SK-N-SH (cell line): Measurements from ENCODE around the gene HYAL3. TPM values are rescaled to one million over a fixed set of nuclear protein-coding genes. Genes with fewer than 3 reads are reported as not detected.

Experiments used
- CTCF ChIA-PET: fragments of 300-600, 350-600 bp; formaldehyde crosslinking; extraction: SDS; loops from one replicate; lab custom pipeline; 2021; lab: Yijun Ruan, JAX
- POLR2A ChIA-PET: fragments of 350-600 bp; sonication (Branson Sonifier 250); formaldehyde crosslinking; extraction: SDS; loops from one replicate; lab custom pipeline; 2020; ENCODE audit warnings: antibody characterized with exemption, inconsistent platforms; lab: Yijun Ruan, JAX
- DNase-seq: peaks from one replicate; pipeline ENCODE4 v3.0.0; 2012
- H2AFZ ChIP-seq: fragments of 200-600 bp; sonication (generic); 2 replicates; pipeline ENCODE4 v1.8.1; 2016; ENCODE audit warnings: antibody characterized with exemption, mild to moderate bottlenecking, low read depth
- H3F3A ChIP-seq: fragments of 200-600 bp; sonication (generic); replicated peaks from 2 replicates; pipeline ENCODE3; 2016; ENCODE audit warnings: antibody characterized with exemption, mild to moderate bottlenecking; ENCODE audit not compliant: insufficient read depth
- H3K27ac ChIP-seq, 2 experiments: fragments of 200-500 bp in 1 of 2; fragments of 200-600 bp in 1 of 2; sonication (Bioruptor generic) in 1 of 2; sonication (generic), shearing (Covaris generic) in 1 of 2; 2 replicates each; pipeline versions ENCODE4 v1.5.1 to v1.6.1; 2014 to 2016; ENCODE audit warnings: low read depth in 2 of 2, inconsistent platforms in 1 of 2, low read length in 1 of 2, mild to moderate bottlenecking in 1 of 2, mixed read lengths in 1 of 2
- H3K27me3 ChIP-seq: fragments of 200-600 bp; sonication (generic), shearing (Covaris generic); 2 replicates; pipeline ENCODE4 v1.6.1; 2016; ENCODE audit warnings: mixed run types; ENCODE audit not compliant: insufficient read depth
- H3K36me3 ChIP-seq, 2 experiments: fragments of 200-500 bp in 1 of 2; fragments of 200-600 bp in 1 of 2; sonication (Bioruptor generic) in 1 of 2; sonication (generic) in 1 of 2; replicated peaks in 1 of 2; 2 replicates each; pipeline versions ENCODE3 to v1.5.1; 2014 to 2016; ENCODE audit warnings: low read length in 1 of 2, mild to moderate bottlenecking in 1 of 2; ENCODE audit not compliant: insufficient read depth in 2 of 2, control insufficient read depth in 1 of 2
- H3K4me1 ChIP-seq, 2 experiments: fragments of 200-500 bp in 1 of 2; fragments of 200-600 bp in 1 of 2; sonication (Bioruptor generic) in 1 of 2; sonication (generic), shearing (Covaris generic) in 1 of 2; 2 replicates each; pipeline versions ENCODE4 v1.5.1 to v1.6.1; 2014 to 2016; ENCODE audit warnings: low read depth in 1 of 2, low read length in 1 of 2, mixed run types in 1 of 2; ENCODE audit not compliant: insufficient read depth in 2 of 2, control insufficient read depth in 1 of 2
- H3K4me2 ChIP-seq: fragments of 200-600 bp; sonication (generic), shearing (Covaris generic); 2 replicates; pipeline ENCODE4 v1.6.1; 2017; ENCODE audit warnings: mixed run types
- H3K4me3 ChIP-seq, 2 experiments: fragments of 200-500 bp in 1 of 2; fragments of 200-600 bp in 1 of 2; sonication (Bioruptor generic) in 1 of 2; sonication (generic), shearing (Covaris generic) in 1 of 2; 2 replicates each; pipeline versions ENCODE4 v1.5.1 to v1.8.1; 2014 to 2016; ENCODE audit warnings: low read depth in 2 of 2, inconsistent platforms in 1 of 2, low read length in 1 of 2, mild to moderate bottlenecking in 1 of 2, mixed read lengths in 1 of 2, moderate library complexity in 1 of 2
- H3K79me2 ChIP-seq: fragments of 200-600 bp; sonication (generic); 2 replicates; pipeline ENCODE4 v1.8.1; 2017; ENCODE audit warnings: mild to moderate bottlenecking; ENCODE audit not compliant: insufficient read depth
- H3K9ac ChIP-seq: fragments of 200-600 bp; sonication (generic); 2 replicates; pipeline ENCODE4 v1.6.1; 2017; ENCODE audit warnings: mixed run types
- H3K9me2 ChIP-seq: fragments of 200-600 bp; sonication (generic); 2 replicates; pipeline ENCODE4 v1.6.1; 2017; ENCODE audit warnings: mixed run types
- H3K9me3 ChIP-seq: fragments of 200-600 bp; sonication (generic); 2 replicates; pipeline ENCODE4 v1.6.1; 2017; ENCODE audit warnings: mixed run types, mild to moderate bottlenecking, moderate library complexity
- H4K20me1 ChIP-seq: fragments of 200-600 bp; sonication (generic); 2 replicates; pipeline ENCODE4 v1.6.1; 2017; ENCODE audit warnings: mild to moderate bottlenecking, mixed run types; ENCODE audit not compliant: insufficient read depth
- FOXM1 ChIP-seq: IDR thresholded peaks from 2 replicates; pipeline ENCODE4 v1.4.0; 2012; ENCODE audit warnings: low read depth, mild to moderate bottlenecking
- IRF3 ChIP-seq: fragments of 150-350 bp; IDR thresholded peaks from 2 replicates; pipeline ENCODE4 v1.6.1; 2016; ENCODE audit warnings: mild to moderate bottlenecking, low read depth, low read length
- JUND ChIP-seq: IDR thresholded peaks from 2 replicates; pipeline ENCODE4 v1.4.0; 2012
- MAX ChIP-seq: IDR thresholded peaks from 2 replicates; pipeline ENCODE4 v1.4.0; 2012; ENCODE audit warnings: low read depth
- PBX3 ChIP-seq: IDR thresholded peaks from 2 replicates; pipeline ENCODE4; 2012
- RCOR1 ChIP-seq: fragments of 150-350 bp; IDR thresholded peaks from 2 replicates; pipeline ENCODE4 v1.6.1; 2017; ENCODE audit warnings: antibody characterized with exemption, low read length
- RXRA ChIP-seq: IDR thresholded peaks from 2 replicates; pipeline ENCODE4 v1.4.0; 2012; ENCODE audit warnings: low read depth, mild to moderate bottlenecking, borderline replicate concordance
- SIN3A ChIP-seq: IDR thresholded peaks from 2 replicates; pipeline ENCODE4 v1.6.1; 2012; ENCODE audit warnings: low read depth, mild to moderate bottlenecking, low read length, moderate library complexity, borderline replicate concordance
- TAF1 ChIP-seq: IDR thresholded peaks from 2 replicates; pipeline ENCODE4 v1.6.1; 2012; ENCODE audit warnings: low read depth, mild to moderate bottlenecking, low read length, moderate library complexity, borderline replicate concordance
- TEAD4 ChIP-seq: IDR thresholded peaks from 2 replicates; pipeline ENCODE4 v1.4.0; 2012; ENCODE audit warnings: mild to moderate bottlenecking, borderline replicate concordance; ENCODE audit not compliant: insufficient read depth
- USF2 ChIP-seq: fragments of 150-350 bp; IDR thresholded peaks from 2 replicates; pipeline ENCODE4 v1.6.1; 2017; ENCODE audit warnings: antibody characterized with exemption, low read length, low read depth, borderline replicate concordance
- YY1 ChIP-seq: IDR thresholded peaks from 2 replicates; pipeline ENCODE4 v1.4.0; 2012; ENCODE audit warnings: low read depth, mild to moderate bottlenecking
- ZBTB33 ChIP-seq: IDR thresholded peaks from 2 replicates; pipeline ENCODE4 v1.4.0; 2012; ENCODE audit warnings: low read depth, borderline replicate concordance
- WGBS: methylation state at CpG from one replicate; pipeline ENCODE4 v1.1.6; 2017; ENCODE audit warnings: low lambda C conversion rate; 5-methylcytosine and 5-hydroxymethylcytosine counted together
- polyA plus RNA-seq, 3 experiments: library from polyadenylated mRNA; depleted of rRNA; stranded (reverse); fragments of >200 nt; gene quantifications; 2 replicates each; pipeline ENCODE4 v1.2.3, GENCODE V29; 2012

HYAL3 gene
- polyA plus RNA-seq, 1 of the 3 experiments (the other 2 are of a cell fraction) = 7.8 TPM

GRCh38 chr3:50260942-50261441, 38.2 kb downstream of the HYAL3 start:
- peak overlapping the region; percentile 59 to 60 for H3K4me3 ChIP-seq
- TF ChIP-seq TAF1 = no peak
- no peak for TF ChIP-seq TEAD4
- no peak for TF ChIP-seq USF2
- no peak for TF ChIP-seq JUND
- TF ChIP-seq ZBTB33 = no peak
- TF ChIP-seq SIN3A = no peak
- TF ChIP-seq MAX = no peak
- no peak for TF ChIP-seq RXRA
- no peak for TF ChIP-seq IRF3
- TF ChIP-seq YY1 = no peak
- TF ChIP-seq PBX3 = no peak
- TF ChIP-seq FOXM1 = no peak
- TF ChIP-seq RCOR1 = no peak
- TF ChIP-seq, all 33 proteins: peak for 0
- ChIA-PET POLR2A (interaction anchor here (1.2 to 1.5 kb wide), 2 partner anchors 11 to 31 kb away, joined by 4 read pairs; no protein-coding TSS in a partner anchor), CTCF (interaction anchor here (1.4 to 61.6 kb wide), 6 partner anchors 11 to 75 kb away, joined by 3 to 1375 read pairs (median 125); partner anchors contain the start of genes GNAI2, GNAT1, HYAL3 and NAA80)
- Histone ChIP-seq H4K20me1 (no peaks in the 10 kb centered on the region), H3K27me3 (no peaks in the 10 kb centered on the region), H3K9me3 (no peaks in the 10 kb centered on the region), H3K4me1 (peaks cover 26 to 35% of the 10 kb centered on the region in 2 experiments; a peak in 3 of 4 replicates), H3K4me2 (peak overlapping the region; percentile 93), H3K27ac (peak overlapping the region; percentile 76 to 94), H3F3A (peaks cover 52% of the 10 kb centered on the region), H3K79me2 (peaks cover 12% of the 10 kb centered on the region), H3K9ac (peak overlapping the region; percentile 90), H2AFZ (no peak overlapping the region), H3K36me3 (peaks cover 17 to 30% of the 10 kb centered on the region in 2 experiments), H3K9me2 (no peaks in the 10 kb centered on the region)
- 90% methylated on average over 2 of the region's 5 CpGs for WGBS
- DNase-seq = no peak
